ENCODE results near the gene SRSF10.

DNA sequence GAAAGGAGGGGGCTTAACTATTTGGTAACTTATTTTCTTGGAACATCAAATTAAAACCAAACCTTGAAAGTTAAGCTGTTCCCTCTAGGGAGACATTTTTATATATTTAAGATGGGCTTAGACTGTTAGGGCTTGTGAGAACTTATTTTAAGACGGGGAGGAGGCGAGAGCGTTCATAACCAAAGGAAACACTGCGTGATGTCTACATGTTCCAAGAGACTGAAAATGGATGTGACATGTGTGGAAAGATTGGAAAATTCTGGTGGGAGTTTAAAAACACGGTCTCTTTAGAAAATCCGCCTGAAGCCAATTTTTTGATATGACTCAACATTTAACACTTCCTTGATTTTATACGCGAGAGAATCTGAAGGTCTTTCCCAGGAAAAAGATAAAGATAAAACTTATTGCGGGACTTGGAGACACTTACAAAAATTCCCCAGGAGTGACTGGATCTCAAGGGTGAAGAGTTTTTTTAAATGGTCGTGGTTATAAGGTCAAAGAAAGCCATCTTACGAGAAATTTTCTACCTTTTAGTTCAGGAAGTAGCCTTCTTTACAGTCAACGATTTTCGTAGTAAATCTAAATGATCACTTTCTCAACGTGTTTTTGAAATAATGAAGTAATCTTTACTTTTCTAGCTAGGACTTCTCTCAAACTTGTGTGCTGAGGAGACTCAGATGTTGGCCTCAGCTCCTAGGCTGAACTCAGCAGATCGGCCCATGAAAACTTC, 19.7 kb downstream of the SRSF10 start:
- TF ChIP-seq, protein P1, sequence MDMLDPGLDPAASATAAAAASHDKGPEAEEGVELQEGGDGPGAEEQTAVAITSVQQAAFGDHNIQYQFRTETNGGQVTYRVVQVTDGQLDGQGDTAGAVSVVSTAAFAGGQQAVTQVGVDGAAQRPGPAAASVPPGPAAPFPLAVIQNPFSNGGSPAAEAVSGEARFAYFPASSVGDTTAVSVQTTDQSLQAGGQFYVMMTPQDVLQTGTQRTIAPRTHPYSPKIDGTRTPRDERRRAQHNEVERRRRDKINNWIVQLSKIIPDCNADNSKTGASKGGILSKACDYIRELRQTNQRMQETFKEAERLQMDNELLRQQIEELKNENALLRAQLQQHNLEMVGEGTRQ (CRISPR knock-in tag; IDR thresholded peaks at IDR 0.05) = no peak
- TF ChIP-seq PRPF4 (IDR thresholded peaks at IDR 0.05; ENCODE audit: insufficient read depth, low read depth, low read length, poor library complexity, severe bottlenecking) = no peak
- no peak for TF ChIP-seq YY1 (IDR thresholded peaks at IDR 0.05; ENCODE audit: borderline replicate concordance in 1 of 3, control insufficient read depth in 1 of 3, extremely low read depth in 1 of 3, insufficient read depth in 3 of 3, insufficient read length in 1 of 3, insufficient replicate concordance in 2 of 3, low read depth in 1 of 3, low read length in 2 of 3)
- TF ChIP-seq POLR2A (conservative IDR thresholded peaks at IDR 0.05) = no peak; the same call in 1 of the 2 replicates
- TF ChIP-seq U2AF2 (optimal IDR thresholded peaks at IDR 0.05; ENCODE audit: low read depth, low read length) = no peak
- no peak for TF ChIP-seq BDP1 (IDR thresholded peaks at IDR 0.05; ENCODE audit: insufficient read depth, insufficient read length)

Measured in K562 (cell line).